ENCODE results near the gene NT5C2.

Gene NT5C2

DNA sequence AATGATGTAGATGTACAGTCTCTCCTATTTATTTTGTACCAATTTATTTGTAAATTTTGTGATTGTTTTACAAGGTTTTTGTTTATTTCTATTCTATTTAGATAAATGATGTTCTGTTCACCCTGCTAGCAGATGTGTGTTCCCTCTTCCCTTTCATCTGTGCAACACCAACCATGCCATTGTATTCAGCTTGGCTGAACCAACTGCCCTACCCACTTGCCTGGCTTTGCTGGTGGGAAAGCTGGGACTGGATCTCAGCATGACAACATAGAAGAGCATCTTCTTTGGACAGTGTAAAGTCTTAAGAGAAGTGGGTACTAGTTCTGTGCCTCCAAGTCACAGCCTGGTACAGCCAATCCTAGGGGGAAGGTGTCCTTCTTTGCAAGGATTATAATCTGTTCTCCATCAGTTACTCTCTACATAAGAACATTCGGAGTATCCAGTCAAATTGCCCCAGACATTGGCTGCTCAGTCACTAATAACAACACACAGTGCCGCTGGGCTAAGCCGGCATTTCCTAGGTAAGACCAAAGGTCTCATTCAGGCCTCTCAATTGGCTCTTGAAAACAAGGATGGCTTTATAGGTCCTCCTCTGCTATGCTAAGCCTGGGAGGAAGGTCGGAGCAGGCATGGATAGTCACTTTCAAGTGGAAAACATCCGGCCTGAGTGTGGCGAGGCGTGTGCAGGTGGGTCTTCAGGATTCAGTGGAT is 109.7 kb downstream of the NT5C2 start:
- no peaks in the 10 kb centered on the region for H3K9me3 ChIP-seq (ENCODE audit: control insufficient read depth, insufficient read depth, low read length)
- no peak overlapping the region for H3K4me3 ChIP-seq (ENCODE audit: low read length)
- no peaks in the 10 kb centered on the region for H3K4me1 ChIP-seq (ENCODE audit: control insufficient read depth, low read length)
- no peaks in the 10 kb centered on the region for H3K9me2 ChIP-seq (replicated peaks; ENCODE audit: control insufficient read depth, low read length)
- no peaks in the 10 kb centered on the region for H3K27me3 ChIP-seq (ENCODE audit: control insufficient read depth, low read length)
- no peak for TF ChIP-seq CTCF (IDR thresholded peaks at IDR 0.05; ENCODE audit: low read depth, low read length, poor library complexity, severe bottlenecking)
- TF ChIP-seq EZH2phosphoT487 (IDR thresholded peaks at IDR 0.05; ENCODE audit: borderline replicate concordance, low read length) = no peak
- H3K36me3 ChIP-seq (ENCODE audit: control insufficient read depth, low read length) = peaks cover 33% of the 10 kb centered on the region
- no peaks in the 10 kb centered on the region for H3K79me2 ChIP-seq (ENCODE audit: control insufficient read depth, low read length)
- no peaks in the 10 kb centered on the region for H4K20me1 ChIP-seq (ENCODE audit: control insufficient read depth, insufficient read depth, low read depth, low read length)
- H3F3A ChIP-seq (ENCODE audit: control insufficient read depth, insufficient read depth) = no peaks in the 10 kb centered on the region
- H3K4me2 ChIP-seq (ENCODE audit: low read length) = no peak overlapping the region
- H3K27ac ChIP-seq (ENCODE audit: low read depth, low read length) = no peak overlapping the region

GRCh38 chr10:103082683-103083082 is 110.4 kb downstream of the NT5C2 start:
- no peak for TF ChIP-seq EZH2phosphoT487 (IDR thresholded peaks at IDR 0.05; ENCODE audit: borderline replicate concordance, low read length)
- no peak for TF ChIP-seq CTCF (IDR thresholded peaks at IDR 0.05; ENCODE audit: low read depth, low read length, poor library complexity, severe bottlenecking)
- Histone ChIP-seq H3K79me2 (ENCODE audit: control insufficient read depth, low read length) (no peaks in the 10 kb centered on the region), H3K27me3 (ENCODE audit: control insufficient read depth, low read length) (no peaks in the 10 kb centered on the region), H3K4me3 (ENCODE audit: low read length) (no peak overlapping the region), H3K9me2 (replicated peaks; ENCODE audit: control insufficient read depth, low read length) (no peaks in the 10 kb centered on the region), H3K4me2 (ENCODE audit: low read length) (no peak overlapping the region), H4K20me1 (ENCODE audit: control insufficient read depth, insufficient read depth, low read depth, low read length) (no peaks in the 10 kb centered on the region), H3K4me1 (ENCODE audit: control insufficient read depth, low read length) (no peaks in the 10 kb centered on the region), H3K9me3 (ENCODE audit: control insufficient read depth, insufficient read depth, low read length) (no peaks in the 10 kb centered on the region), H3K36me3 (ENCODE audit: control insufficient read depth, low read length) (peaks cover 27% of the 10 kb centered on the region), H3K27ac (ENCODE audit: low read depth, low read length) (no peak overlapping the region), H3F3A (ENCODE audit: control insufficient read depth, insufficient read depth) (no peaks in the 10 kb centered on the region)

DNA sequence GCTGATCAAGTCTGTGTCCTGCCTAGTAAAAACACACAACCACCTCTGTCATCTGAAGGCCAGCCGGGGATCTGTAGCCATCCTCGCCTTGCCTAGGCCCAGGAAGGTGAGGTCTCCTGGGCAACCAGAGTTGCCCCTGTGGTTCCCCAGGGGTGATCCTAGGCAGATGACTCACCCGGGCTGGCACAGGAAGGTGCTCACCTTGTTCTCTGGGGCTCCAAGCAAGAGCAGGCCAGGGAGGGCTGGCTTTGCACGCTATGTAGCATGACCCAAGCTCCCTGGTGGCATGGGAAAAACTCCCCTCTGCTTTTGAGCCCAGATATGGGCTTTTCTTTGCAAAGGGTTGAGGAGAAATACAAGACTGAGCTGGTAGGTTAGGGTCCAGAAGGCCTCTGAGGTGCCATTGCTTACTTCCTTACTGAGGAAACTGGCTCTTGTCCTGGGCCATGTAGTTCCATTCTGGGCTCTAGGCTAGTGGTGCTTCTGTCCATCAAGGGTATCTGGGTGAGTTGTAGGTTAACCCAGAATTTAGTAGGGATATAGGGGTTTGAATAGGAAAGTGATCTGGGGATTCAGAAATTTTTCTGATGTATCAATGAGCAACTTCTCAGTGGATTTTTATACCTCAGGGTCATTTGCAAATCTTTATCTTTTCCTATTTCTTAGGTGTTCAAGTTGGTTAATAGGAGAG is 112.0 kb downstream of the NT5C2 start:
- no peaks in the 10 kb centered on the region for H3K4me1 ChIP-seq (ENCODE audit: control insufficient read depth, low read length)
- TF ChIP-seq EZH2phosphoT487 (IDR thresholded peaks at IDR 0.05; ENCODE audit: borderline replicate concordance, low read length) (no peak), CTCF (IDR thresholded peaks at IDR 0.05; ENCODE audit: low read depth, low read length, poor library complexity, severe bottlenecking) (no peak)
- H3K36me3 ChIP-seq (ENCODE audit: control insufficient read depth, low read length) = peaks cover 12% of the 10 kb centered on the region
- H3K27me3 ChIP-seq (ENCODE audit: control insufficient read depth, low read length) = no peaks in the 10 kb centered on the region
- no peaks in the 10 kb centered on the region for H3K79me2 ChIP-seq (ENCODE audit: control insufficient read depth, low read length)
- H3F3A ChIP-seq (ENCODE audit: control insufficient read depth, insufficient read depth) = no peaks in the 10 kb centered on the region
- no peak overlapping the region for H3K27ac ChIP-seq (ENCODE audit: low read depth, low read length)
- H3K9me2 ChIP-seq (replicated peaks; ENCODE audit: control insufficient read depth, low read length) = no peaks in the 10 kb centered on the region
- H4K20me1 ChIP-seq (ENCODE audit: control insufficient read depth, insufficient read depth, low read depth, low read length) = no peaks in the 10 kb centered on the region
- no peak overlapping the region for H3K4me3 ChIP-seq (ENCODE audit: low read length)
- H3K9me3 ChIP-seq (ENCODE audit: control insufficient read depth, insufficient read depth, low read length) = no peaks in the 10 kb centered on the region
- no peak overlapping the region for H3K4me2 ChIP-seq (ENCODE audit: low read length)
